WI38 (cell line): ENCODE results near the gene CKM.

Experiments used
- H3K4me3 ChIP-seq: 2 replicates; pipeline ENCODE4 v1.5.1; 2011; ENCODE audit warnings: low read depth, mild to moderate bottlenecking, control low read depth, low read length
- CTCF ChIP-seq: IDR thresholded peaks from 2 replicates; pipeline ENCODE4 v1.5.1; 2012; ENCODE audit warnings: low read depth, mild to moderate bottlenecking, control low read depth, low read length

CKM gene

GRCh38 chr19:45352914-45353796 is 30.5 kb upstream of the CKM start:
- H3K4me3 ChIP-seq = no peak overlapping the region
- TF ChIP-seq CTCF = no peak

DNA sequence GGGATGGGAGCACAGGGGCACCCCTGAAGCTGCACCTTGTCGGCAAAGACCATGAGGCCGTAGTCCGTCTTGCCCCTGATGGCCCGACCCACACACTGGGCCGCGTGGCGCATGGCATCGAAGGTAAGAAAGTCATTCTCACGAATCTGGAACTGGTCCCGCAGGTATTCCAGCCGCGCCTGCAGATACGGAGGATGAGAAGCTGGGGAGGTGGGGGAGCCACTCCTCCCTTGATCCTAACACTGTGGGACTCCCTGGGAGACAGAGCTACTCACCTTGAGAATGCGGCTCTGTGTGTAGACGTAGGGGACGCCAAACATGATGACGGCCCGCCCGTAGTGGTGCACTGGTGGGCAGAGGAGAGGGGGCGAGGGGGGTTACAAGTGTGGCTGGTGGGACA is 29.8 kb upstream of the CKM start:
- TF ChIP-seq CTCF = no peak
- H3K4me3 ChIP-seq = no peak overlapping the region

- H3K4me3 ChIP-seq = no peak overlapping the region
- TF ChIP-seq CTCF = no peak
These were observed 29.4 kb upstream of the CKM start for GRCh38 chr19:45352062-45352461.

GRCh38 chr19:45351401-45351952 is 28.8 kb upstream of the CKM start:
- no peak for TF ChIP-seq CTCF
- H3K4me3 ChIP-seq = no peak overlapping the region

GRCh38 chr19:45350477-45351058 is 27.9 kb upstream of the CKM start:
- no peak for TF ChIP-seq CTCF
- no peak overlapping the region for H3K4me3 ChIP-seq

GRCh38 chr19:45349430-45349941 is 26.8 kb upstream of the CKM start:
- TF ChIP-seq CTCF = no peak
- no peak overlapping the region for H3K4me3 ChIP-seq

DNA sequence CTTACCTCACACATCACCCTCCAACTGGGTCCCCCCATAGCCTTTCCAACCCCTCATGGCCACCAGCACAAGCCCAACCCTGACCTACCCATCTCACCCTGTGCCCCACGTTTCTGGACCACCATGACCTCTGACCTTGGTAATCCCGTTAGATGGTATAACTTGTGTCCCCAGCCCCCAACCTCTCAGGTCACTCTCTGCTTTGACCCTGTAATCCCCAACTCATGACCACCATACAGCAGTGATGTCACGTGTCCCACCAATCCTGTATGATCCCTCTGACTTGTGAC is 26.4 kb upstream of the CKM start:
- H3K4me3 ChIP-seq = no peak overlapping the region
- no peak for TF ChIP-seq CTCF
